ENCODE data around the gene CXCL6.

Gene CXCL6

GRCh38 chr4:73836373-73837279 lies at the start of gene CXCL6:
CXCL6 (plus strand) TSS chr4:73836678; CDS start chr4:73836751, 73 bp downstream.
- DNase-seq, result no peak

- no peak for DNase-seq
These were observed 48.1 kb upstream of the CXCL6 start for GRCh38 chr4:73788411-73788810.

- no peak for DNase-seq
These were observed 37.6 kb upstream of the CXCL6 start for GRCh38 chr4:73798842-73799241.

GRCh38 chr4:73800206-73800605 lies 36.3 kb upstream of the CXCL6 start:
- no peak for DNase-seq

GRCh38 chr4:73801692-73802091 lies 34.8 kb upstream of the CXCL6 start:
- DNase-seq, result no peak

- DNase-seq, result no peak
These were observed 33.3 kb upstream of the CXCL6 start for GRCh38 chr4:73803213-73803612.

- no peak for DNase-seq
These were observed 26.3 kb upstream of the CXCL6 start for GRCh38 chr4:73810191-73810590.

- no peak for DNase-seq
These were observed 24.6 kb upstream of the CXCL6 start for GRCh38 chr4:73811841-73812240.

GRCh38 chr4:73814679-73815078 lies 21.8 kb upstream of the CXCL6 start:
- no peak for DNase-seq

GRCh38 chr4:73815145-73815544 lies 21.3 kb upstream of the CXCL6 start:
- no peak for DNase-seq

- DNase-seq, result no peak
These were observed 19.7 kb upstream of the CXCL6 start for GRCh38 chr4:73816814-73817213.

GRCh38 chr4:73817341-73817740 lies 19.1 kb upstream of the CXCL6 start:
- DNase-seq, result no peak

GRCh38 chr4:73821325-73821724 lies 15.2 kb upstream of the CXCL6 start:
- no peak for DNase-seq

- DNase-seq, result no peak
These were observed 14.1 kb upstream of the CXCL6 start for GRCh38 chr4:73822389-73822788.

GRCh38 chr4:73822812-73823504 lies 13.5 kb upstream of the CXCL6 start:
- DNase-seq, result no peak

- DNase-seq, result no peak
These were observed 12.7 kb upstream of the CXCL6 start for GRCh38 chr4:73823760-73824159.

GRCh38 chr4:73828956-73829355 lies 7.5 kb upstream of the CXCL6 start:
- no peak for DNase-seq

- DNase-seq, result no peak
These were observed 4.9 kb upstream of the CXCL6 start for GRCh38 chr4:73831569-73831968.

- no peak for DNase-seq
These were observed 3.7 kb upstream of the CXCL6 start for GRCh38 chr4:73832651-73833237.

GRCh38 chr4:73839071-73839470 lies 2.6 kb downstream of the CXCL6 start:
- DNase-seq, result no peak

GRCh38 chr4:73839715-73840114 lies 3.2 kb downstream of the CXCL6 start:
- DNase-seq, result no peak

- DNase-seq, result no peak
These were observed 4.9 kb downstream of the CXCL6 start for GRCh38 chr4:73841243-73841925.

- no peak for DNase-seq
These were observed 6.2 kb downstream of the CXCL6 start for GRCh38 chr4:73842696-73843095.
